ENCODE data around the gene PCOLCE2. TPM values are rescaled to one million over a fixed set of nuclear protein-coding genes. Genes with fewer than 3 reads are reported as not detected.
A peak's percentile ranks its signal among the peaks of the same experiment; 100 is the strongest.

Gene PCOLCE2, protein sequence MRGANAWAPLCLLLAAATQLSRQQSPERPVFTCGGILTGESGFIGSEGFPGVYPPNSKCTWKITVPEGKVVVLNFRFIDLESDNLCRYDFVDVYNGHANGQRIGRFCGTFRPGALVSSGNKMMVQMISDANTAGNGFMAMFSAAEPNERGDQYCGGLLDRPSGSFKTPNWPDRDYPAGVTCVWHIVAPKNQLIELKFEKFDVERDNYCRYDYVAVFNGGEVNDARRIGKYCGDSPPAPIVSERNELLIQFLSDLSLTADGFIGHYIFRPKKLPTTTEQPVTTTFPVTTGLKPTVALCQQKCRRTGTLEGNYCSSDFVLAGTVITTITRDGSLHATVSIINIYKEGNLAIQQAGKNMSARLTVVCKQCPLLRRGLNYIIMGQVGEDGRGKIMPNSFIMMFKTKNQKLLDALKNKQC
- 19.7 and 21.4 TPM in 2 replicates for total RNA-seq

DNA sequence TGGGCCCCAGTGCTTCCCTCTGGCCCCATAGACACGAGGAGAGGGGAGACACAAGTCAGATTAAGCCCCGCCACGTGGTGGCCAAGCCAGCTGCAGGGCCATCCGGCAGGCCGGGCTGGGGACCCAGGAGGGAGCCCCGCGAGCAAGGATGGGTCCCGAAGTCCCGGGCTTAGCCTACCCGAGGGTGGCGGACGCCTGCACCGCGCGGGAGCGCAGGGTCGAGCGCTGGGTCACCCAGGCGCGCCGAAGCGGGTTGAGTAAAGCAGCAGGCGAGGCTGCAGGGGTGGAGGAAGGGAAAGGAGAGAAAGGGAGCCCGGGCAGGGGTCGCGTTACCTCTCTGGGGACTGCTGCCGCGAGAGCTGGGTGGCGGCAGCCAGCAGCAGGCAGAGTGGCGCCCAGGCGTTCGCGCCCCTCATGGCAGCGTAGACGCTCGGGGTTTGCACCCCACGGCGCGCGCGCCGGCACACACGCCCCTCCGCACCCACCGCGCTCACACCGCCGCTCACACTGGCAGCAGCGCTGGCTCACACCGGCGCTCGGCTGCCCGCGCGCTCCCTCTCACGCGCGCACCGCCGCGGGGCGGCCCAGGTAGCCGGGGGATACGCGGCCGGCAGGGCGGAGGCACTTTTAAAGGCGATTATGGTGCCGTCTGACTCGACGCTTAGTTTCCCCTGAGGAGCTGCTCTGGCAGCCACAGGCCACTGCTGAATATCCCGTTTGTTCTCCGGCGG is at the start of gene PCOLCE2:
TSS of gene PCOLCE2 (minus strand) at position 603 of the 731 bp plus-strand sequence. CDS start at position 416, 187 bp downstream.
- H3K4me1 ChIP-seq (ENCODE audit: insufficient read depth, low read length) = peaks cover 21% of the 10 kb centered on the region
- H3K27ac ChIP-seq (ENCODE audit: low read depth, low read length) = peak within 1 kb of the TSS; percentile 42
- peak within 1 kb of the TSS; percentile 91 for H2AFZ ChIP-seq (ENCODE audit: low read length)
- H3K4me3 ChIP-seq (ENCODE audit: insufficient read depth, low read length) = peak within 1 kb of the TSS; percentile 80
- peak; percentile 88 for DNase-seq (ENCODE audit: insufficient read length, low spot score, missing footprints)
- H3K27me3 ChIP-seq (ENCODE audit: insufficient read depth, low read length) = no peaks in the 10 kb centered on the region
- H3K36me3 ChIP-seq (ENCODE audit: insufficient read depth, low read length) = no peaks in the 10 kb centered on the region
- H3K9me3 ChIP-seq (ENCODE audit: low read depth, low read length) = no peaks in the 10 kb centered on the region
- no peaks in the 10 kb centered on the region for H3K79me2 ChIP-seq (ENCODE audit: insufficient read depth, low read length)
- TF ChIP-seq, protein P1, sequence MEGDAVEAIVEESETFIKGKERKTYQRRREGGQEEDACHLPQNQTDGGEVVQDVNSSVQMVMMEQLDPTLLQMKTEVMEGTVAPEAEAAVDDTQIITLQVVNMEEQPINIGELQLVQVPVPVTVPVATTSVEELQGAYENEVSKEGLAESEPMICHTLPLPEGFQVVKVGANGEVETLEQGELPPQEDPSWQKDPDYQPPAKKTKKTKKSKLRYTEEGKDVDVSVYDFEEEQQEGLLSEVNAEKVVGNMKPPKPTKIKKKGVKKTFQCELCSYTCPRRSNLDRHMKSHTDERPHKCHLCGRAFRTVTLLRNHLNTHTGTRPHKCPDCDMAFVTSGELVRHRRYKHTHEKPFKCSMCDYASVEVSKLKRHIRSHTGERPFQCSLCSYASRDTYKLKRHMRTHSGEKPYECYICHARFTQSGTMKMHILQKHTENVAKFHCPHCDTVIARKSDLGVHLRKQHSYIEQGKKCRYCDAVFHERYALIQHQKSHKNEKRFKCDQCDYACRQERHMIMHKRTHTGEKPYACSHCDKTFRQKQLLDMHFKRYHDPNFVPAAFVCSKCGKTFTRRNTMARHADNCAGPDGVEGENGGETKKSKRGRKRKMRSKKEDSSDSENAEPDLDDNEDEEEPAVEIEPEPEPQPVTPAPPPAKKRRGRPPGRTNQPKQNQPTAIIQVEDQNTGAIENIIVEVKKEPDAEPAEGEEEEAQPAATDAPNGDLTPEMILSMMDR (IDR thresholded peaks at IDR 0.05; ENCODE audit: extremely low read depth, low read depth, low read length) = no peak
- H4K20me1 ChIP-seq (ENCODE audit: insufficient read depth, low read length) = no peaks in the 10 kb centered on the region
- H3K4me2 ChIP-seq (ENCODE audit: insufficient read depth, low read length) = peak within 1 kb of the TSS; percentile 89

DNA sequence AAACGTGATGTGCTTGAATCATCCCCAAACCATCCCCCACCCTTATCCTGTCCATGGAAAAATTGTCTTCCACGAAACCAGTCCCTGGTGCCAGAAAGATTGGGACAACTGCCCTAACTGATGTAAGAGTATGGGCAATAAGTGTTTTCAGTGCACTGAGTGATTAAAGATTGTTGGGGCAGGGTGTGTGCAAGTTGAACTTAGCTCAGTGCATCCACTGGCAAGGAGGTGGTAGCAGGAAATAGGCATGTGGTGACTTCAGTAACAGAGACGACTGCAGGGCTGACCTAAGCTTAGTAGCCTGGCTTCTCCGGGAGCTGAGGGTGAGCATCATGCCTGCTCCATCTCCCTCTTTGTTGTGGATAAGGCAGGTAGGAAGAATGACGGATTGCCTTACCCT is 47.1 kb upstream of the PCOLCE2 start:
- Histone ChIP-seq H3K27me3 (ENCODE audit: insufficient read depth, low read length) (peaks cover 9% of the 10 kb centered on the region), H2AFZ (ENCODE audit: low read length) (no peak overlapping the region), H3K4me1 (ENCODE audit: insufficient read depth, low read length) (no peaks in the 10 kb centered on the region), H3K4me2 (ENCODE audit: insufficient read depth, low read length) (no peak overlapping the region), H3K27ac (ENCODE audit: low read depth, low read length) (no peak overlapping the region), H3K9me3 (ENCODE audit: low read depth, low read length) (no peaks in the 10 kb centered on the region), H4K20me1 (ENCODE audit: insufficient read depth, low read length) (no peaks in the 10 kb centered on the region), H3K4me3 (ENCODE audit: insufficient read depth, low read length) (no peak overlapping the region), H3K79me2 (ENCODE audit: insufficient read depth, low read length) (no peaks in the 10 kb centered on the region), H3K36me3 (ENCODE audit: insufficient read depth, low read length) (no peaks in the 10 kb centered on the region)
- DNase-seq (ENCODE audit: insufficient read length, low spot score, missing footprints) = no peak
- TF ChIP-seq, protein P1 (IDR thresholded peaks at IDR 0.05; ENCODE audit: extremely low read depth, low read depth, low read length) = no peak

DNA sequence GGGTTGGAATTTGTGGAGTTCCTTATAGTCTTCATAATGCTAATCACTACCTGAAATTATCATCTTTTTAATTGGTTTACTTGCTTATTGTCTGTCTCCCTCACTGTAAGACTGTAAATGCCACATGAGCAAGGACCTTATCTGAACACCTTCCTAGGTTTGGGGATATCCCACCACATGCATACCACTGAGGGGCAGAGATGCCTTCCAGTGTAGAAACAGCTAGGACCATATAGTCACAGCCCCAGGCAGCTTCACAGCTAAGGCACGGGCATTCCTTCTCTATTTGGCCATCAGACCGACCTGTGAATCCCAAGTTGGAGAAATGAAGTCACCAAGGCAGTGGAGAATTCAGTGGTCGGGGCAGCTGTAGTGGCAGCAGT is 46.0 kb upstream of the PCOLCE2 start:
- no peak for DNase-seq (ENCODE audit: insufficient read length, low spot score, missing footprints)
- H3K9me3 ChIP-seq (ENCODE audit: low read depth, low read length) = no peaks in the 10 kb centered on the region
- no peak overlapping the region for H3K4me2 ChIP-seq (ENCODE audit: insufficient read depth, low read length)
- no peaks in the 10 kb centered on the region for H4K20me1 ChIP-seq (ENCODE audit: insufficient read depth, low read length)
- no peaks in the 10 kb centered on the region for H3K79me2 ChIP-seq (ENCODE audit: insufficient read depth, low read length)
- no peaks in the 10 kb centered on the region for H3K4me1 ChIP-seq (ENCODE audit: insufficient read depth, low read length)
- H2AFZ ChIP-seq (ENCODE audit: low read length) = no peak overlapping the region
- TF ChIP-seq, protein P1 (IDR thresholded peaks at IDR 0.05; ENCODE audit: extremely low read depth, low read depth, low read length) = no peak
- no peaks in the 10 kb centered on the region for H3K36me3 ChIP-seq (ENCODE audit: insufficient read depth, low read length)
- peaks cover 9% of the 10 kb centered on the region for H3K27me3 ChIP-seq (ENCODE audit: insufficient read depth, low read length)
- no peak overlapping the region for H3K27ac ChIP-seq (ENCODE audit: low read depth, low read length)
- no peak overlapping the region for H3K4me3 ChIP-seq (ENCODE audit: insufficient read depth, low read length)

Data from osteoblast (primary cell).